Ishikawa (cell line): ENCODE data around the gene PPP1R3F.

Experiments
- CEBPB ChIP-seq: IDR thresholded peaks from 2 replicates; pipeline ENCODE4 v1.6.1; 2012
- CREB1 ChIP-seq: IDR thresholded peaks from 2 replicates; pipeline ENCODE4 v1.6.1; 2012; ENCODE audit warnings: low read depth
- EGR1 ChIP-seq: IDR thresholded peaks from 2 replicates; pipeline ENCODE4 v1.6.1; 2012
- EP300 ChIP-seq: IDR thresholded peaks from 2 replicates; pipeline ENCODE4 v1.6.1; 2012; ENCODE audit warnings: borderline replicate concordance
- FOXM1 ChIP-seq: IDR thresholded peaks from 2 replicates; pipeline ENCODE4 v1.6.1; 2012; ENCODE audit warnings: low read depth, borderline replicate concordance
- MAX ChIP-seq: IDR thresholded peaks from 2 replicates; pipeline ENCODE4 v1.6.1; 2012
- NFIC ChIP-seq: IDR thresholded peaks from 2 replicates; pipeline ENCODE4 v1.6.1; 2012
- RAD21 ChIP-seq: IDR thresholded peaks from 2 replicates; pipeline ENCODE4 v1.6.1; 2012; ENCODE audit warnings: low read depth
- TAF1 ChIP-seq: IDR thresholded peaks from 2 replicates; pipeline ENCODE4 v1.6.1; 2012; ENCODE audit warnings: low read depth, mild to moderate bottlenecking
- TCF12 ChIP-seq: IDR thresholded peaks from 2 replicates; pipeline ENCODE4 v1.6.1; 2012; ENCODE audit warnings: low read depth
- TEAD4 ChIP-seq: IDR thresholded peaks from 2 replicates; pipeline ENCODE4 v1.6.1; 2012
- USF1 ChIP-seq: IDR thresholded peaks from 2 replicates; pipeline ENCODE4 v1.6.1; 2012
- YY1 ChIP-seq: IDR thresholded peaks from 2 replicates; pipeline ENCODE4 v1.6.1; 2012; ENCODE audit warnings: low read depth
- ZBTB7A ChIP-seq: IDR thresholded peaks from 2 replicates; pipeline ENCODE4 v1.6.1; 2012; ENCODE audit warnings: low read depth
- TF ChIP-seq, protein P1 (sequence below): IDR thresholded peaks from 2 replicates; pipeline ENCODE4 v1.6.1; 2012; ENCODE audit warnings: low read depth, mild to moderate bottlenecking

The PPP1R3F gene

DNA sequence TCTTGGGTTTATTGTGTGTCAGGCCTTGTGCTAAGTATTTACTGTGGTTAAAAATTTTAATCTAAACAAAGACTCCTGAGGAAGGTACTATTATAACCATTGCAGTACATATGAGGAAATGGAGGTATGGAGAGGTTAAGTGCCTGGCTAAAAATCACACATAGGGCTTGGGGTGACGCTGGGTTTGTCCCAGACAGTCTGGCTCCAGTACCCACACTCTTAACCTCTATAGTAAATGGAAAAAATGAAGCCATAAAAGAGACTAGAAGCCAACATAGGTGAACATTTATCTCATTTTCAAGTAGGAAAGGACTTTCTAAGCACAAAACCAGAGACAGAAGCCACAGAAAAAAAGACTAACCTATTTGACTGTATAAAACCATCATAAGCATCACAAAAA, 7.0 kb upstream of the PPP1R3F start:
- no peak for TF ChIP-seq CEBPB
- TF ChIP-seq YY1, result no peak
- no peak for TF ChIP-seq CREB1
- TF ChIP-seq, protein P1, sequence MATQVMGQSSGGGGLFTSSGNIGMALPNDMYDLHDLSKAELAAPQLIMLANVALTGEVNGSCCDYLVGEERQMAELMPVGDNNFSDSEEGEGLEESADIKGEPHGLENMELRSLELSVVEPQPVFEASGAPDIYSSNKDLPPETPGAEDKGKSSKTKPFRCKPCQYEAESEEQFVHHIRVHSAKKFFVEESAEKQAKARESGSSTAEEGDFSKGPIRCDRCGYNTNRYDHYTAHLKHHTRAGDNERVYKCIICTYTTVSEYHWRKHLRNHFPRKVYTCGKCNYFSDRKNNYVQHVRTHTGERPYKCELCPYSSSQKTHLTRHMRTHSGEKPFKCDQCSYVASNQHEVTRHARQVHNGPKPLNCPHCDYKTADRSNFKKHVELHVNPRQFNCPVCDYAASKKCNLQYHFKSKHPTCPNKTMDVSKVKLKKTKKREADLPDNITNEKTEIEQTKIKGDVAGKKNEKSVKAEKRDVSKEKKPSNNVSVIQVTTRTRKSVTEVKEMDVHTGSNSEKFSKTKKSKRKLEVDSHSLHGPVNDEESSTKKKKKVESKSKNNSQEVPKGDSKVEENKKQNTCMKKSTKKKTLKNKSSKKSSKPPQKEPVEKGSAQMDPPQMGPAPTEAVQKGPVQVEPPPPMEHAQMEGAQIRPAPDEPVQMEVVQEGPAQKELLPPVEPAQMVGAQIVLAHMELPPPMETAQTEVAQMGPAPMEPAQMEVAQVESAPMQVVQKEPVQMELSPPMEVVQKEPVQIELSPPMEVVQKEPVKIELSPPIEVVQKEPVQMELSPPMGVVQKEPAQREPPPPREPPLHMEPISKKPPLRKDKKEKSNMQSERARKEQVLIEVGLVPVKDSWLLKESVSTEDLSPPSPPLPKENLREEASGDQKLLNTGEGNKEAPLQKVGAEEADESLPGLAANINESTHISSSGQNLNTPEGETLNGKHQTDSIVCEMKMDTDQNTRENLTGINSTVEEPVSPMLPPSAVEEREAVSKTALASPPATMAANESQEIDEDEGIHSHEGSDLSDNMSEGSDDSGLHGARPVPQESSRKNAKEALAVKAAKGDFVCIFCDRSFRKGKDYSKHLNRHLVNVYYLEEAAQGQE, result no peak
- no peak for TF ChIP-seq RAD21

DNA sequence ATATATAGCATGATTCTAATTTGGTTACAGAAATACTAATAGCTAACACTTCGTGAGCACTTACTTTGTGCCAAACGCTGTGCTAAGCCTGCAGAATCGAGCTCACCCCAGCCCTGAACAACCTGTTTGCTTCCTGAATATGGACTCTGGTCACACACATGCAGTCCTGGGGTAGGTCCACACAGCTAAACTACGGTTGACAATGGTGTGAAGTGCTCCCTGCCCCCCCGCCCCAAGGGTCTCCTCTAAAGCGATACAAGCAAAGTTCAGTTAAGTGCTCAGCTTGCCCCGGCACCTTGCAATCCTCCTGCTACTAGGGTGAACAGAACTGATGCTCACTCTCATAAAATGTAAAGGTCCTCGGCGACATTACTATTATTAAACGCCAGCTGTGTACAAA, 6.0 kb upstream of the PPP1R3F start:
- TF ChIP-seq TAF1, result no peak
- no peak for TF ChIP-seq CEBPB
- TF ChIP-seq CREB1, result no peak
- no peak for TF ChIP-seq TCF12
- TF ChIP-seq EP300, result no peak
- no peak for TF ChIP-seq MAX
- TF ChIP-seq USF1, result no peak

DNA sequence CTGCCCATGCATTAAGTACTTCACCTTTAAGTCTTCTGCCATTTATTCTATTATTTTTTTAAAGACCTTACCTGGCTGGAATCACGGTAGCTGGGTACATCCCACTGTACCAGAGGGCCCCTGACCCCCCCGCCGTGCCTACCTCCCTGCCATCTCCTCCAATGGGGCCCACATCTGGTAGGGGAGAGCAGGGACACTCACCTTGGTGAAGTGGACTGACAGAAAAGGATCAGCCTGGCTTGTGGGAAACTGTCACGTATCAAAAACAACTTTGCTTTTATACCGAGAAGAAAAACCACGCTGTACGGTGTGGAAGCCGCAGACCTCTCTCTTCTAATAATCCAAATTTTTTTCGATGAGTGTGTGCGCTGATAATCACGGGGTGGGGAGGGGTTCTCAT, 5.1 kb upstream of the PPP1R3F start, which contains the start of gene FOXP3:
FOXP3 (minus strand) TSS at position 251 of the 400 bp plus-strand sequence. CDS start 6,205 bp downstream, outside the sequence.
- no peak for TF ChIP-seq MAX
- TF ChIP-seq FOXM1, result no peak
- no peak for TF ChIP-seq TAF1
- no peak for TF ChIP-seq CEBPB
- no peak for TF ChIP-seq RAD21
- TF ChIP-seq ZBTB7A, result no peak
- TF ChIP-seq USF1, result no peak
- TF ChIP-seq, protein P1, result no peak
- TF ChIP-seq TEAD4, result no peak
- no peak for TF ChIP-seq CREB1
- TF ChIP-seq TCF12, result no peak
- no peak for TF ChIP-seq EGR1
- TF ChIP-seq EP300, result no peak
- TF ChIP-seq NFIC, result no peak
- no peak for TF ChIP-seq YY1

DNA sequence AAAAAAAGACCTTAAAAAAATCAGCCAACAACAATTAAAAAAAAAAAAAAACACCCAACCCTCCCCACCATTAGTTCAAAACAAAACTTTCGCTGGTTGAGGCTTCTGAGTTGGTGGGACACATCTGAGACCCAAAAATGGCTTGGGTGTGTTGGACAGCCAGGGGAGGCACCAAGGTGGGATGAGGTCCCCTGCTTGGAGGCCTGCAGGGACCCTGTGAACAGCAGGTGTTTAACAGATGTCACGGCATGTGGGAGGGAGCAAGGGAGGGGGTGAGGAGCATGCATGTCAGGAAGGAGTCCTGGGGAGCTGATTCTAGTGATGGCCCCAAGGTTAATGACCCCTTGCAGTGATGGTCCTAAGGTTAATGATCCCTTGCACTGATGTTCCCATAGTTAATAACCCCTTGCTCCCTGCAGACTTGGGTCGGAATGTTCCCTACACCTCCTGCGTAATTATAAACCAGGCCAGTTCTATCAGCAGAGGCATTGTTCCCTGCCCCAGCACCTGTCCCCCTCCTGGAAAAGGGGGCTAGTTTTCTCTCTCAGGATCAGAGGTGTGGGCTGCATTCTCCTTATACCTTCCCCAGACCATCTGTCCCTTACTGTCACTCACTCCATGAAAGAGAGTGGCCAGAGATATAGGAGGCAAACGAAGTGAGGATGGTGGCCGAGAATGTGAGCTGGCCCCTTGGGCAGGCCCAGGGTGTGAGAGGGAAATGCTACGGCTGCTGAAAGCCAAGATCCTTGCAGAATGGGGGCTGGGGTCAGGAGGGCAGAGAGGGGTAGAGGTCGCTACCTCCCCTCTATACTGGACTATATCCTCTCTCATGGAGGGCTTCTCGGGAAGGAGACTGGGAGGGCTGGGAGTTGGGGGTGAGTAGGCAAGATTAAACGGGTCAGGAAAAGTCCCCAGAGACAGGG, 2.8 kb upstream of the PPP1R3F start:
- TF ChIP-seq, protein P1, result no peak
- TF ChIP-seq USF1 (no peak), YY1 (no peak), FOXM1 (no peak), NFIC (no peak), EGR1 (no peak), TEAD4 (no peak), RAD21 (no peak), CEBPB (no peak), TCF12 (no peak), CREB1 (no peak), EP300 (no peak), TAF1 (no peak)
